PC-3 (cell line): Measurements from ENCODE around the gene LAMA2. TPM values are rescaled to one million over a fixed set of nuclear protein-coding genes. Genes with fewer than 3 reads are reported as not detected.

Experiments used
- ATAC-seq: fragments of 200-7000 bp; cut with Tn5 transposase; 2 replicates; pipeline ENCODE4 v1.9.1; 2020; ENCODE audit warnings: mild to moderate bottlenecking, moderate library complexity
- BruUV-seq: library from RNA; stranded (reverse); fragments of 400-500 nt; replicated peaks from 2 replicates; lab custom pipeline; 2021; lab: Mats Ljungman, UMichigan
- CTCF ChIA-PET: fragments of 300-600 bp; sonication (Branson Sonifier 250); formaldehyde crosslinking; loops from one replicate; lab custom pipeline; 2022; ENCODE audit warnings: antibody characterized with exemption; lab: Charles Lee
- POLR2A ChIA-PET: fragments of 300-600 bp; sonication (Branson Sonifier 250); formaldehyde crosslinking; loops from one replicate; lab custom pipeline; 2022; ENCODE audit warnings: antibody characterized with exemption; ENCODE audit not compliant: unreplicated experiment; lab: Charles Lee
- DNase-seq: peaks from one replicate; pipeline ENCODE4 v3.0.0-alpha.2; 2015
- H2AFZ ChIP-seq: fragments of 300-600 bp; sonication (generic); 2 replicates; pipeline ENCODE4 v1.6.0; 2016; ENCODE audit warnings: antibody characterized with exemption, low read length
- H3F3A ChIP-seq: fragments of 300-600 bp; sonication (generic); one replicate; pipeline ENCODE4 v1.6.0; 2017; ENCODE audit warnings: antibody characterized with exemption, low read length, control low read depth, mild to moderate bottlenecking; ENCODE audit not compliant: unreplicated experiment
- H3K27ac ChIP-seq: fragments of 300-600 bp; sonication (generic); 2 replicates; pipeline ENCODE4 v1.5.1; 2016; ENCODE audit warnings: mild to moderate bottlenecking, low read length
- H3K27me3 ChIP-seq: fragments of 300-600 bp; sonication (generic); 2 replicates; pipeline ENCODE4 v1.6.1; 2016; ENCODE audit warnings: low read length, mixed read lengths
- H3K36me3 ChIP-seq: fragments of 300-600 bp; sonication (generic); 2 replicates; pipeline ENCODE4 v1.6.1; 2016; ENCODE audit warnings: low read depth, mixed run types, low read length, mixed read lengths
- H3K4me1 ChIP-seq: fragments of 300-600 bp; sonication (generic); 2 replicates; pipeline ENCODE4 v1.5.1; 2016; ENCODE audit warnings: low read length; ENCODE audit not compliant: insufficient read depth
- H3K4me2 ChIP-seq: fragments of 300-600 bp; sonication (generic); 2 replicates; pipeline ENCODE4 v1.6.0; 2016; ENCODE audit warnings: low read length
- H3K4me3 ChIP-seq: fragments of 300-600 bp; sonication (generic); 2 replicates; pipeline ENCODE4 v1.5.1; 2016; ENCODE audit warnings: mild to moderate bottlenecking, low read length, mixed read lengths
- H3K79me2 ChIP-seq: fragments of 300-600 bp; sonication (generic); 2 replicates; pipeline ENCODE4 v1.6.1; 2017; ENCODE audit warnings: low read length, mixed read lengths
- H3K9ac ChIP-seq: fragments of 300-600 bp; sonication (generic); 2 replicates; pipeline ENCODE4 v1.6.0; 2016; ENCODE audit warnings: mild to moderate bottlenecking, low read length
- H3K9me2 ChIP-seq: fragments of 300-600 bp; sonication (generic); replicated peaks from 2 replicates; pipeline ENCODE4 v1.6.1; 2016; ENCODE audit warnings: mixed run types, low read length, mixed read lengths
- H3K9me3 ChIP-seq: fragments of 300-600 bp; sonication (generic); 2 replicates; pipeline ENCODE4 v1.6.1; 2016; ENCODE audit warnings: low read length, mixed read lengths
- H4K20me1 ChIP-seq: fragments of 300-600 bp; sonication (generic); 2 replicates; pipeline ENCODE4 v1.6.1; 2016; ENCODE audit warnings: low read length, mixed read lengths
- CTCF ChIP-seq: fragments of 300-600 bp; sonication (generic); conservative IDR thresholded peaks from 2 replicates; pipeline ENCODE4 v1.5.1; 2017; ENCODE audit warnings: antibody characterized with exemption, low read depth, mild to moderate bottlenecking, low read length
- EZH2 ChIP-seq: fragments of 300-600 bp; sonication (generic); IDR thresholded peaks from one replicate; pipeline ENCODE4 v1.6.1; 2017; ENCODE audit warnings: antibody characterized with exemption, mild to moderate bottlenecking, low read length; ENCODE audit not compliant: unreplicated experiment
- EZH2phosphoT487 ChIP-seq: fragments of 300-600 bp; sonication (generic); IDR thresholded peaks from 2 replicates; pipeline ENCODE4 v1.6.1; 2018; ENCODE audit warnings: mild to moderate bottlenecking, antibody characterized with exemption, low read length, borderline replicate concordance
- intact Hi-C: fragments of 100-400 bp; cut with micrococcal nuclease; formaldehyde crosslinking; loops from 2 replicates; pipeline ENCODE4 v1.9.0; 2023
- total RNA-seq: library from RNA; depleted of rRNA; stranded (reverse); fragments of >200 nt; gene quantifications from 2 replicates; pipeline ENCODE4 v1.2.3, GENCODE V29; 2014

Gene LAMA2
- total RNA-seq, 1 experiment from 2014 or later, result 0.22 TPM

- CTCF ChIA-PET, result no interaction called here
- no TSS peak for BruUV-seq
- no peaks in the 10 kb centered on the region for H3K36me3 ChIP-seq
- no peaks in the 10 kb centered on the region for H4K20me1 ChIP-seq
- no peak overlapping the region for H3K4me2 ChIP-seq
- no peaks in the 10 kb centered on the region for H3K9me2 ChIP-seq
- H3F3A ChIP-seq, result no peaks in the 10 kb centered on the region
- no peak for TF ChIP-seq CTCF
- TF ChIP-seq EZH2phosphoT487, result no peak
- H3K27ac ChIP-seq, result no peak overlapping the region
- no peaks in the 10 kb centered on the region for H3K79me2 ChIP-seq
- no peaks in the 10 kb centered on the region for H3K9me3 ChIP-seq
- no peak for ATAC-seq
- intact Hi-C loops, result no loop called here
- POLR2A ChIA-PET, result no interaction called here
- no peak for DNase-seq
- no peak overlapping the region for H3K9ac ChIP-seq
- H2AFZ ChIP-seq, result no peak overlapping the region
- no peaks in the 10 kb centered on the region for H3K27me3 ChIP-seq
- no peak overlapping the region for H3K4me3 ChIP-seq
- peaks cover 12% of the 10 kb centered on the region; the same call in 1 of the 2 replicates for H3K4me1 ChIP-seq
Measured at GRCh38 chr6:129112591-129112990, 229.7 kb downstream of the LAMA2 start.

DNA sequence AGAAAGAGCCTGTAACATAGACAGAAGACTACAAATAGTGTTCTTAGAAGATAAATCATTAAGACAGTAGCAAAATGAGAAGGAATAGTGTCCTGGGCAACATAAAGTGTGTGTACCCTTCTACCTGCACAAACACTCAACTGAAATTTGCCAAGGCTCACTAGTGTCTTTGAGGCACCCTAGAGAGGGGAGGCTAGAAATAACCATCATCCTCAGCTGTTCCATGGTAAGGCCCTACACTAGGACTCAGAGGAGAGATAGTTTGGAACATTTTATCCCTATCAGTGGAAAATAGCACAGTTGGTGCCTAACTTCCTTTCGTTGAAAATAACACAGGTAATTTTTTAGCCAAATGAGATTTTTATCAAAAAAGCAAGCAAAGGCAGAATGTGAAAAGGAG lies 230.7 kb downstream of the LAMA2 start:
- H3K4me3 ChIP-seq, result no peak overlapping the region
- H3K79me2 ChIP-seq, result no peaks in the 10 kb centered on the region
- H4K20me1 ChIP-seq, result no peaks in the 10 kb centered on the region
- no peak overlapping the region for H3K27ac ChIP-seq
- BruUV-seq, result no TSS peak
- ChIA-PET CTCF (no interaction called here), POLR2A (interaction anchor here (0.6 kb wide), 1 partner anchor 201 kb away, joined by 3 read pairs; no protein-coding TSS in a partner anchor)
- no peak overlapping the region for H2AFZ ChIP-seq
- intact Hi-C loops, result no loop called here
- H3K9me3 ChIP-seq, result no peaks in the 10 kb centered on the region
- no peaks in the 10 kb centered on the region for H3K9me2 ChIP-seq
- H3K4me1 ChIP-seq, result peaks cover 6% of the 10 kb centered on the region; the same call in 1 of the 2 replicates
- ATAC-seq, result no peak
- DNase-seq, result no peak
- TF ChIP-seq EZH2phosphoT487, result no peak
- TF ChIP-seq EZH2, result no peak
- TF ChIP-seq CTCF, result no peak
- H3K27me3 ChIP-seq, result no peaks in the 10 kb centered on the region
- no peaks in the 10 kb centered on the region for H3F3A ChIP-seq
- H3K36me3 ChIP-seq, result no peaks in the 10 kb centered on the region
- H3K9ac ChIP-seq, result no peak overlapping the region
- no peak overlapping the region for H3K4me2 ChIP-seq

- no peaks in the 10 kb centered on the region for H3F3A ChIP-seq
- intact Hi-C loops, result no loop called here
- no peaks in the 10 kb centered on the region for H4K20me1 ChIP-seq
- H3K27ac ChIP-seq, result no peak overlapping the region
- no peak overlapping the region for H3K9ac ChIP-seq
- no peak for ATAC-seq
- ChIA-PET CTCF (no interaction called here), POLR2A (no interaction called here)
- no peaks in the 10 kb centered on the region for H3K36me3 ChIP-seq
- H3K4me1 ChIP-seq, result no peaks in the 10 kb centered on the region
- H3K27me3 ChIP-seq, result no peaks in the 10 kb centered on the region
- H3K9me2 ChIP-seq, result no peaks in the 10 kb centered on the region
- no peak overlapping the region for H3K4me2 ChIP-seq
- no peak overlapping the region for H3K4me3 ChIP-seq
- TF ChIP-seq CTCF (no peak), EZH2phosphoT487 (no peak), EZH2 (no peak)
- no peak for DNase-seq
- no peak overlapping the region for H2AFZ ChIP-seq
- no TSS peak for BruUV-seq
- H3K79me2 ChIP-seq, result no peaks in the 10 kb centered on the region
- no peaks in the 10 kb centered on the region for H3K9me3 ChIP-seq
Measured at GRCh38 chr6:129114636-129115391, 231.9 kb downstream of the LAMA2 start.
